SU-DHL-6 (cell line): ENCODE results near the gene SVIL.

Source experiments
- CTCF ChIP-seq: fragments of 200-600 bp; sonication (generic); IDR thresholded peaks from one replicate; pipeline ENCODE4 v1.5.1; 2017; ENCODE audit warnings: antibody characterized with exemption, mild to moderate bottlenecking, low read length, moderate library complexity; ENCODE audit not compliant: insufficient read depth, poor library complexity, severe bottlenecking
- EZH2phosphoT487 ChIP-seq: fragments of 200-600 bp; sonication (generic), shearing (Covaris generic); conservative IDR thresholded peaks from 2 replicates; pipeline ENCODE4 v1.6.1; 2018; ENCODE audit warnings: mild to moderate bottlenecking, antibody characterized with exemption, low read length, moderate library complexity, mixed read lengths

- TF ChIP-seq CTCF (no peak), EZH2phosphoT487 (no peak)
These were observed 7.3 kb downstream of the SVIL start for GRCh38 chr10:29627201-29628132.
